Activated CD4-positive, alpha-beta T cell treated with anti-CD3 and anti-CD28 coated beads, Interleukin-2, amount 50 U/mL, for 1 hour (primary cell): ENCODE measurements around the gene CYP26A1.

Source experiments
- DNase-seq: peaks from one replicate; pipeline ENCODE4 v3.0.0-alpha.2; 2020

Gene CYP26A1

DNA sequence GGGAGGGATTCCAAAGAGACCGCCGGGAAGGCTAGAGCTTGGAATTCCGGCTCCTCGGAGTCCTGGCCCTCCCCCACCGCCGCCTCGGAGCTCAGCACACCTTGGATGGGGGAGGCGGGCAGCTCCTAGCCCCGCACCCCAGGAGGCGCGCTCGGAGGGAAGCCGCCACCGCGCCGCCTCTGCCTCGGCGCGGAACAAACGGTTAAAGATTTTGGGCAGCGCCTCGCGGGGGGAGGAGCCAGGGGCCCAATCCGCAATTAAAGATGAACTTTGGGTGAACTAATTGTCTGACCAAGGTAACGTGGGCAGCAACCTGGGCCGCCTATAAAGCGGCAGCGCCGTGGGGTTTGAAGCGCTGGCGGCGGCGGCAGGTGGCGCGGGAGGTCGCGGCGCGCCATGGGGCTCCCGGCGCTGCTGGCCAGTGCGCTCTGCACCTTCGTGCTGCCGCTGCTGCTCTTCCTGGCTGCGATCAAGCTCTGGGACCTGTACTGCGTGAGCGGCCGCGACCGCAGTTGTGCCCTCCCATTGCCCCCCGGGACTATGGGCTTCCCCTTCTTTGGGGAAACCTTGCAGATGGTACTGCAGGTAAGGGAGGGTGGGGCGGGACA lies at the start of gene CYP26A1:
TSS of gene CYP26A1 (plus strand) at position 355 of the 608 bp plus-strand sequence. CDS start at position 397, 42 bp downstream.
- no peak for DNase-seq

DNA sequence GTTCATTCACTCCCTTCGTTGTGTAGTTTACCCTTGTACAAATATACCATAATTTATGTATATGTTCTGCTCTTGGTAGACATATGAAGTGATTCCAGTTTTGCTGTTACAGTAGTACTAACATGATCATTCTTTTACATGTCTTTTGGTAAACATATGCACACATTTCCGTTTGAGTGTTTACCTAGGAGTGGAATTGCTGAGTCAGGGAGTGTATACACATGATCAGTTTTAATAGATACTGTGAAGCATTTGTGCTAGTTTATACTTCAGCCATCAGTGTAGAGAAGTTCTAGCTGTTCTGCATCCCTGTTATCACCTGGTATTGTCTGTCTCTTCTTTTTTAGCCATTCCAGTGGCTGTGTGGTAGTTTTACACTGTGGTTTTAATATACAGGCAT lies 47.6 kb upstream of the CYP26A1 start:
- no peak for DNase-seq

- no peak for DNase-seq
Observed at GRCh38 chr10:93027508-93027907, 46.2 kb upstream of the CYP26A1 start.

DNA sequence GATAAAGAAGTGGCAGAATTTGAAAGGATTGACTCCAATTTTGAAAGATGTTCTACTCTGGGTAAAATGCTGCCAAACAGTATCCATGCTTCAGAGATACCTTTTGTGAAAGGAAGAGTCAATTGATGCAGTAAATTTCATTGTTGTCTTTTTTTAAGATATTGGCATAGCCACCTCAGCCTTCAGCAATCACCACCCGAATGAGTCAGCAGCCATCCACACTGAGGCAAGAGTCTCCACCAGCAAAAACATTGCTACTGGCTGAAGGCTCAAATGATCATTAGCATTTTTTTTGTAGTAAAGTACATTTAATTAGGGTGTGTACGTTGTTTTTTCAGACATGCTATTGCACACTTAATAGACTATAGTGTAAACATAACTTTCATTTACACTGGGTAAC lies 44.8 kb upstream of the CYP26A1 start:
- DNase-seq, result no peak

DNA sequence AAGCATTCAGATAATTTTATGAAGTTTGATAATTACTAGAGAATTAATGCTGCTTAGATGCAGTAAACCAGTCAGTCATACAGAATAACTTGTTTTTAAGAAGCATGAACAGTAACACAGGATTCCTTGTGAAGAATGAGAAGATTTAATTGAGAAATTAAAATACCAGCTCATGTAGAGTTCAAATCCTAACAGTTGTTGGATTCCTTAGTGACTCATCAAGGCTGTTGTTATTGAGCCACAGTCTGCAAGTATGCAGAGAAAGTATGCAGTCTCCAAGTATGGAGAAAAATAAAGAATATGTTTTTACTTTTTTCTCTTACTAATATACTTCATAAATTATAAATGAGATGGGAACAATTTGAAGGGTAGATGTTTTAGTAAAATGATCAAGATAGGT lies 43.3 kb upstream of the CYP26A1 start:
- DNase-seq, result no peak

DNA sequence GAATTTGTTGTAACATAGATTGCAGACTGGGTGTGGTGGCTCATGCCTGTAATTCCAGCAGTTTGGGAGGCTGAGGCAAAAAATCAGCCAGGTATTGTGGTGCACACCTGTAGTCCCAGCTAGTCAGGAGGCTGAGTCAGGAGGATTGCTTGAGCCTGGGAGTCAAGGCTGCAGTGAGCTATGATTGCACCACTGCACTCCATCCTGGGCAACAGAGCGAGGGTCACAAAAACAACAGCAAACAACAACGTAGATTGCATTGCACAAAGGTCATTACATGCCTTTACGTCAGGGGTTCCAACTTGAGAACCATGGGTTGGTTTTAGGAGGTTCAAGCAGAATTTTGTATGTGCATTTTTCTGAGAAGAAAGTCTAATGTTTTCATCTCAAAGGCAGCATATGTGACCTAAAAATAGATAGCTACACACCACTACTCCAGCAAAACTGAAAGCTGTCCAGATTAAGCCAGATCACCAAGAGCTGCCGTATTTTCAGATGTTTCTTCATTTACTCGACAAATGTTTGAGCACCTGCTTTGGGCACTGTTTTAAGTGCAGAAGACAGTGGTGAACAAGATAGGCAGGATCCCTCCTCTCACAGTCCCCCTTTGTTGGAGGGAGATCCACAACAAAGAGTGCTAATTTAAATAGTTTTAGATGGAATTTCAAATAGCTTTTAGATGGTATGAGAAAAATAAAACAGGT lies 41.4 kb upstream of the CYP26A1 start:
- DNase-seq, result no peak

GRCh38 chr10:93032809-93033137 lies 40.9 kb upstream of the CYP26A1 start:
- no peak for DNase-seq

- no peak for DNase-seq
Observed at GRCh38 chr10:93034426-93034825, 39.3 kb upstream of the CYP26A1 start.

DNA sequence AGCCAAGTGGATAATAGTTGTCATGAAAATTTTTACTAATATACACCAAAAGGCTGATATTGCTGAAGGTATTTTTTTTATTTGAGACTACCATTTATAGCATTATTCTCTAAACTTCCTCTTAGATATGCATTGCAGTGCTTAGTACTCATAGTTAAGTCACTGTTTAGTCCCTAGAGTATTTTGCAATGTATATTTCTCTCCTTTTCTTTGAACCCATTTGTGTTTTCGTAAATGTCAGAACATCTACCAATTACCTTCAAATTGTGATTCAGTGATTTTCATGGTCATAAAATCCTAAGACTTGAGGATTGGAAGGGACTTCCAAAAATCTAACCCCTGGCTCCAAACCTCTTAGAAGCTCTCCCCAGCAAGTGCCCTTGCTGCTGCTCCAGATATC lies 34.6 kb upstream of the CYP26A1 start:
- DNase-seq, result no peak

DNA sequence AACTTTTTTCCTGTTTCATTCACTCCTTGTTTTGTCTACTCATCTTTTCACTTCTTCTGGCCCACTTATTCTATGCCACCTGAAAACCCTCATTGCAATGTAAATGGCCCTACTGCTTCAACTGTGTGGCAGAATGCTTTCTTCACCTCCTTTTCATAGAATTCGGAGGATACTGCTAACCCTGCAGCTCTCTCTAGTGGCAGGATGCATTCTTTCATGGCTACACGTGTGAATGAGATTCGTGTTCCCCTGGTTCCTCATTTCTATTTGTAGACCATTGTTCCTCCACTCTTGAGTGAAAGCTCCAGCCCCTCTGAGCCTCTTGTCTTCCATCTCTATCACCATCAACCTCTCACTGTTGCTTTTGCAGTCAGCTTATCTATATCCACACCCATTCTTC lies 34.0 kb upstream of the CYP26A1 start:
- no peak for DNase-seq

GRCh38 chr10:93054486-93054885 lies 19.2 kb upstream of the CYP26A1 start:
- DNase-seq, result no peak

GRCh38 chr10:93058139-93058538 lies 15.6 kb upstream of the CYP26A1 start:
- no peak for DNase-seq

DNA sequence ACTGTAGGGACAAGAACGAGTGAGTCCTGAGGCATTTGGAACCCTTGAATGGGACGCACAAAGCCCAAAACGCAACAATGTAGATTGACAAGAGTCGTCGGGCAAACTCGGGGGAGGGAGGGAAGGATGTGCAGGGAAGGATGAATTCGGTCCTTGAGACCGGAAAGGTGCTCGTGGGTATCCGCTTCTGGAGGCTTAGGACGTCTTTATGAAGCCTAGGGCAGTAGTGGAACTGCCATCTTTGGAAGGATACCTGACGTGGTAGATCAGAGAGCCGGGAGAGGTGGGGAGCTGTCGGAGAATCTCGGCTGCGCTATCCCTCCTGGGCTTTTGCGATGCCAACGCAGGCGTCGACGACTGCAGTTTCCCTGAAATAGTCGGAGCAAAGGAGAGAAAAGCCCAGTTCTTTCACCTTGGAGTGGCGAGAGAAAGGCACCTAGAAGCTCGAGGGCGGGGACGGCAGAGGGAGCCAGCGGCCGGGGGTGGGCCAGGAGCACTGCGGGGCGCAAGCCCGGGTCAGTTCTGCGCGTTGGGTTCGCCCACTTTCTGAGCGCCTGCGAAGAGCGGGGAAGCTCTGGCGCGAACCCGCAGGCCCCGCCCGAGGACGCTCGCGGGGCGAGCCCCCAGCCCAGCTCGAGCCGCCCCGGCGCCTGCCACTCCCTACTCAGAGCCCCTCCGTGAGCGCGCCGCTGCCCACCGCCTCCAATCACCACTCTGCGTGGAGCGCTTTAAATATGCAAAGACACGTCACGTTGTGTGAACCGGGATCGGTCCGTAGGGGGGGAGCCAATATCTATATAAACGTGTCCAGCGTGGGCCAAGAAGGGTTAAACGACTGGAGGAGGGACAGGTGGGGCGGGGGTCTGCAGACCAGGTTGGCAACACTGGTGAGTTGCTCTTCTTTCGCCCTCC lies 13.5 kb upstream of the CYP26A1 start, which contains the start of gene CYP26C1:
TSS of gene CYP26C1 (plus strand) at position 824 of the 912 bp plus-strand sequence. CDS start 466 bp downstream, outside the sequence.
- DNase-seq, result no peak

GRCh38 chr10:93060887-93061593 lies 12.7 kb upstream of the CYP26A1 start:
- DNase-seq, result no peak

DNA sequence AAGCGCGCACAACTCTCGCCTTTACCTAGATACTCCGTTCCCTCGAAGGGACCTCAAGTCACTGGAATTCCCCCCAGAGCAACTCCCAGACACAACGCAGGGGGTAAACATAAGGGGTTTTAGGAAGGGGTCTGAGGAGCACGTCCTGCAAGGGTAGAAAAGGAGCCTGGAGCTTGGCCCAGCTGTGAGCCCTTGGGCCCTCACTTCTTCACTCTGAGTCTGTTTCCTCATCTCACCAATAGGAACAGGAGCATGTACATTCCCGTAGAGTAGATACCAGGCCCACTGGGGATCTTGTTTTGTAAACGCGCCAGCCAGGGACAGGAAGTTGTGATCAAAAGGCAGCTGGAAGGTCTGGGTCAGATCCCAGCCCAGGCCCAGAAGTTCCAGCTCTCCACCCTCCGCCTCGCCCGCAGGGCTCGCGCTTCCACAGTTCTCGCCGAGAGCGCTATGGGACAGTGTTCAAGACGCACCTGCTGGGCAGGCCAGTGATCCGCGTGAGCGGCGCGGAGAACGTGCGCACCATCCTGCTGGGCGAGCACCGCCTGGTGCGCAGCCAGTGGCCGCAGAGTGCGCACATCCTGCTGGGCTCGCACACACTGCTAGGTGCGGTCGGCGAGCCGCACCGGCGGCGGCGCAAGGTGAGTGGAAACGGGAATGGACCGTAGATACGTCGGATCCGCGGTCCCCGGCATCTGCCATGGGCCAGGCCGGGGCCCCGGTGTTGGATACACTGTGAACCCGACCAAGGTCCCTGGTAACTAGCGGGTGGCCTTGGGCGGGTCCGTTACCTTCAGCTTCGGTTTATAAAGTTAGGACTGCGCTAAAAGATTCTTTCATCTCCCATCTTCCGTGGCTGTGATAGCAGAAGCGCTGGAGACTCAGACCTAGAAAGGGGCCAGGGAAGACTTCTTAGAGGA lies 11.8 kb upstream of the CYP26A1 start:
- no peak for DNase-seq

- DNase-seq, result peak; percentile 24
Observed at GRCh38 chr10:93062514-93063143, 11.1 kb upstream of the CYP26A1 start.

DNA sequence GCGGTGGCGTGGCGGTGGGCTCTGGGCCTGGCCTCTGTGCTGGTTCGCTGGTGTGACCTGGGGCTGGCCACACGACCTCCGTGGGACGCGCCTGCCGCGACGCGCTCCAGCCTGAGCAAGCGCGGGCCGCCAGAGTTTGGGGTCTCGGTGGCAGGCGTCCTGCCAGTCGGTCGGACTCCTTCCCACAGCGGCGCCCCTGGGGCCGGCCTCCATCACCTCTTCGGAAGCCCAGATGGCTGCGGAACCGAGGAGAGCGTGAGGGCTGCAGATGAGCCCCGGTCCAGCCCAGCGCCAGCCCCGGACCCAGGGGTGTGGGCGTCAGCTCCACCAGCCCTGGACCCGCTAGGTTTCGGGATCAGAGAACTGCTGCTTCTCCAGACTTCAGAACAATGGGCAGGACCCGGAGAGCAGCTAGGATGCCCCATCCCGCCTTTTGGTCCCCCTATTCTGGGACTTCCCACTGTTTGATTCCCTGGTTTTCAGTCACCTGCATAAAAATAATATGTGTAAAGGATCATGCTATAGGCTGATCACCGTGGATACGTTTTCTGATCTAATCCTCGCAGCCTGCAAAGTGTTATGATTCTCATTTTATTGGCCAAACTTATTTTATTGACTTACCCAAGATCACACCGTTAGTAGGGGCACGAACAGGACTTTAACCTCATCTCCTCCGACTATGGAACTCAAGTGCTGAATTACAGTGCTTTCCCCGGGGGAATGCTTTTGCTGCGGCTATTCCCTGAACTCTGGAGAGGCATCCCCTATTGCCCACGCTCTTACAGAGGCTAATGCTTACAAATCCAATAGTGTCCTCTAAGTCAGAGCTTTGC lies 10.3 kb upstream of the CYP26A1 start:
- DNase-seq, result no peak

DNA sequence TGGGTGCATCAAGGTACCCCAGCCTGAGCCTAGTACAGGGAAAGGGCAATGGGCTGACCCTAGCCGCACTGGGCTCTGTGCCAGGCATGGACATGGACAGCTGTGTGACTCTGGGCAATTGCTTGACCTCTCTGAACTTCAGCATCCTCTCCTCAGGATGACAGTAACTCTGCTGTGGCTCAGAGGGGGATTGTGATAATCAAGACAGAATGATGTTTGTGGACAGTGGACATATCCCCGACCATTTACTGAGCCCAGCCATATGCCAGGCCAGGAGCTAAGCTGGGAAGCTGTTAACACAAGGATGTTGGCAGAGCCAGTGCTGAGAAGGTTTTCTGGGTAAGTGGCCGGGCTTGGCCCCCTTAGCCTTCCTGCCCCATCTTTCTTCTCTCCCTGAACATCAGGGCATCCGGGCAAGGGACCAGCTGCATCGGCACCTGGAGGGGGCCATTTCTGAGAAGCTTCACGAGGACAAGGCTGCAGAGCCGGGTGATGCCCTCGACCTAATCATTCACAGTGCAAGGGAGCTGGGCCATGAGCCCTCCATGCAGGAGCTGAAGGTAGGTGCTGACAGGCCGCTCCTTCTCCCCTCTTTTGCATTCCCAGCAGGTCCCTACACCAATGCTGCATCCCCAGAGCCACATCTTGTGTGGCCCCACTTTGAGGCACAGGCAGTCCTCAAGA lies 9.6 kb upstream of the CYP26A1 start:
- DNase-seq, result no peak

DNA sequence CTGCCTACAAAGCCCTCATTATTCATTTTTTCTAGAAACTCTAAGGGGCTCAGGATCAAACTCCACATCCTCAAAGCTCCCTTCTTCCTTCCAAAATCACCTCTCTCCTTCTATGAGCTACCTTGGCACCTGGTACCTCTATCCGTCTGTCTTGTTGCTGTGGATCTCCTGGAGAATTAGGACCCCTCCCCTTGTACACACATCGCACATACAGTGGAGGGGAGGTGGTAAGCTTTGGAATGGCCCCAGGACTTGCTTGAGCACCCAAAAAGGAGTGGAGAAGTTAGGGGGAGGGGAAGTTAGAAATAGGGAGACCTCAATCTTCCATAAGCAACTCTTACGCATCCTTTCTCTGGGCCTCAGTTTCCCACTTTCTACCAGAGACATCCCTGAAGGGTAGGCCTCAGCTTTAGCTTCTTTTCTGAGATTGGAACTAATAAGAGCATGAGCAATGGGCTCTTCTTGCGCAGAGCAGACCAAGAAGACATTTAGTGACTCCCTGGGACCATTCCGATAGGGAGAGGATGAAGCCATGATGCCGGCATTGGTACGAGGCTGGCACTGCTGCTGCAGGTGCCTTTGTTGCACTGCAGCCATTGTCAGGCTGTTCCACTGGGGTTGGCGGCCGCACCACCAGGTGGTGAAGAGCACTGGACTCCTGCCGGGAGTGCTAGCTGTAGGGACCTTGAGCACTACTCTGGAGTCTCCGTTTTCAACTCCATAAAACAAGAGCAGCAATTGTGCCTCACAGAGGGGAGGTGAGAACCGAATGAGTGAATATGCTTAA lies 8.6 kb upstream of the CYP26A1 start:
- DNase-seq, result no peak
